Measurements from ENCODE around the gene ROR1. TPM values are rescaled to one million over a fixed set of nuclear protein-coding genes. Genes with fewer than 3 reads are reported as not detected.

ROR1 gene
- total RNA-seq, 1 donor from 2014 or later: 17.2 TPM

GRCh38 chr1:64136296-64136695 lies 362.5 kb downstream of the ROR1 start:
- DNase-seq (ENCODE audit: low read depth): no peak

- DNase-seq (ENCODE audit: low read depth): peak; percentile 69
These were observed 363.1 kb downstream of the ROR1 start for GRCh38 chr1:64136752-64137411.

GRCh38 chr1:64137412-64137803 lies 363.6 kb downstream of the ROR1 start:
- DNase-seq (ENCODE audit: low read depth): no peak

- no peak for DNase-seq (ENCODE audit: low read depth)
These were observed 366.1 kb downstream of the ROR1 start for GRCh38 chr1:64139877-64140276.

- no peak for DNase-seq (ENCODE audit: low read depth)
These were observed 366.8 kb downstream of the ROR1 start for GRCh38 chr1:64140596-64140995.

- DNase-seq (ENCODE audit: low read depth): no peak
These were observed 373.4 kb downstream of the ROR1 start for GRCh38 chr1:64147045-64147724.

- no peak for DNase-seq (ENCODE audit: low read depth)
These were observed 373.9 kb downstream of the ROR1 start for GRCh38 chr1:64147759-64148158.

- DNase-seq (ENCODE audit: low read depth): no peak
These were observed 376.4 kb downstream of the ROR1 start for GRCh38 chr1:64150266-64150665.

GRCh38 chr1:64150729-64151230 lies 377.0 kb downstream of the ROR1 start:
- no peak for DNase-seq (ENCODE audit: low read depth)

GRCh38 chr1:64155278-64155677 lies 381.5 kb downstream of the ROR1 start:
- no peak for DNase-seq (ENCODE audit: low read depth)

GRCh38 chr1:64161357-64161941 lies 387.6 kb downstream of the ROR1 start:
- no peak for DNase-seq (ENCODE audit: low read depth)

- no peak for DNase-seq (ENCODE audit: low read depth)
These were observed 388.3 kb downstream of the ROR1 start for GRCh38 chr1:64162151-64162550.

- DNase-seq (ENCODE audit: low read depth): no peak
These were observed 389.0 kb downstream of the ROR1 start for GRCh38 chr1:64162804-64163203.

- no peak for DNase-seq (ENCODE audit: low read depth)
These were observed 389.6 kb downstream of the ROR1 start for GRCh38 chr1:64163431-64163830.

GRCh38 chr1:64163970-64164369 lies 390.2 kb downstream of the ROR1 start:
- peak; percentile 38 for DNase-seq (ENCODE audit: low read depth)

- no peak for DNase-seq (ENCODE audit: low read depth)
These were observed 392.8 kb downstream of the ROR1 start for GRCh38 chr1:64166629-64167028.

- no peak for DNase-seq (ENCODE audit: low read depth)
These were observed 393.4 kb downstream of the ROR1 start for GRCh38 chr1:64167176-64167575.

- DNase-seq (ENCODE audit: low read depth): no peak
These were observed 397.4 kb downstream of the ROR1 start for GRCh38 chr1:64171246-64171645.

- DNase-seq (ENCODE audit: low read depth): peak; percentile 69
These were observed 398.0 kb downstream of the ROR1 start for GRCh38 chr1:64171797-64172281.

- no peak for DNase-seq (ENCODE audit: low read depth)
These were observed 398.7 kb downstream of the ROR1 start for GRCh38 chr1:64172458-64172983.

- DNase-seq (ENCODE audit: low read depth): no peak
These were observed 399.6 kb downstream of the ROR1 start for GRCh38 chr1:64173336-64173940.

GRCh38 chr1:64175639-64176038 lies 401.8 kb downstream of the ROR1 start:
- DNase-seq (ENCODE audit: low read depth): no peak
